Activated B cell treated with CpG ODN at 0.5 μM for 24 hours (primary cell): Measurements from ENCODE around the gene NTRK1. TPM values are rescaled to one million over a fixed set of nuclear protein-coding genes. Genes with fewer than 3 reads are reported as not detected.

ENCODE experiments used
- ATAC-seq: fragments of 200-7000 bp; cut with Tn5 transposase; one replicate; pipeline ENCODE4 v1.10.0; 2021; ENCODE audit warnings: low read depth, mild to moderate bottlenecking, moderate library complexity
- CTCF ChIA-PET: fragments of 350-600 bp; sonication (Branson Sonifier 250); formaldehyde crosslinking; loops from one replicate; lab custom pipeline; 2021; ENCODE audit warnings: antibody characterized with exemption; lab: Charles Lee
- POLR2A ChIA-PET: fragments of 350-600 bp; sonication (Branson Sonifier 250); formaldehyde crosslinking; loops from one replicate; lab custom pipeline; 2021; ENCODE audit warnings: antibody characterized with exemption; lab: Charles Lee
- DNase-seq: peaks from one replicate; pipeline ENCODE4 v3.0.0; 2022
- H3K27ac Mint-ChIP-seq: one replicate; pipeline ENCODE4 v1.8.0; 2020; ENCODE audit warnings: mixed read lengths
- H3K27me3 Mint-ChIP-seq: one replicate; pipeline ENCODE4 v1.8.0; 2021; ENCODE audit warnings: mixed read lengths
- H3K36me3 Mint-ChIP-seq: one replicate; pipeline ENCODE4 v1.8.0; 2021; ENCODE audit warnings: low read depth, mixed read lengths
- H3K4me1 Mint-ChIP-seq: one replicate; pipeline ENCODE4 v1.8.0; 2021; ENCODE audit warnings: mixed read lengths
- H3K4me3 Mint-ChIP-seq: one replicate; pipeline ENCODE4 v1.8.0; 2020; ENCODE audit warnings: mild to moderate bottlenecking, mixed read lengths
- H3K9me3 Mint-ChIP-seq: one replicate; pipeline ENCODE4 v1.8.0; 2020; ENCODE audit warnings: mixed read lengths
- intact Hi-C: fragments of 100-400 bp; cut with micrococcal nuclease; formaldehyde crosslinking; loops from one replicate; pipeline ENCODE4 v1.15.1; 2024
- total RNA-seq: library from RNA; stranded (reverse); gene quantifications from 2 replicates; pipeline ENCODE4 v1.2.3, GENCODE V29; 2022
- TF ChIP-seq, protein P1 (sequence below): fragments of 200-600 bp; IDR thresholded peaks from one replicate; pipeline ENCODE4 v1.8.0; 2022; ENCODE audit warnings: antibody characterized with exemption, mild to moderate bottlenecking

NTRK1 gene
- total RNA-seq, 1 donor from 2014 or later, result 0.11 TPM

DNA sequence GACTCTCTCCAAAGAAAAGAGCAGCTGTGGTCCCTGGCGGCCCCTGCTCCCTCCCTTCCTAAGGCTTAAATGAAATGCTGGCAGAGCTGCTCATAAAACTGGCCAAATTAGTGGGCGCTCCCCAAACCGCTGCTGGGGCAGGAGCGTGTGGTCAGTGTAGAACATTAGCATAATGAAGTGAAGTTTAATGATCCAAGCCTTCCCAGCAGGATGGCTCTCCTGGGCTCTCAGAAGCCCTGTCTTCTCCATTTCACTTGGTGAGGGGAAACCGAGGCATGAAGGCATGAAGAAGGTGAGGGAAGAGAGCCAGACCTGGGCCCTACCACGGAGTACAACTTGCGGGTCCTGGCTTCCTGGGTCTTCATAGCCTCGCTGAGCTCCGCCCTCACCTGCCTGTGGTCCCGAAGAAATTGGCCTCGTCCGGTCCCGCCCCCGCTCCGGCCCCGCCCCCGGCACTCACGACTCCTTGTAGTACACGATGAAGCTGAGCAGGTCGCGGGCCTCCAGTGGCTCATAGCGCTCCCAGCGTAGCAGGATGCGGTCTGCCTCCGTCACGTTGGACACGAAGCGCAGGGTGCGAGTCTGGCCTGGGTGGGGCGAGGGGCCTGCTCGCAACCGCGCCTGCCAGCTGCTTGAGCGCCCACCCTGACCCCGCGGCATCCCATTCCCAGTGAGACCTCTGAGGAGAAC lies 12.1 kb upstream of the NTRK1 start:
- no peaks in the 10 kb centered on the region for H3K36me3 Mint-ChIP-seq
- peaks cover 73% of the 10 kb centered on the region for H3K27me3 Mint-ChIP-seq
- no peak for DNase-seq
- no peaks in the 10 kb centered on the region for H3K9me3 Mint-ChIP-seq
- peaks cover 19% of the 10 kb centered on the region for H3K4me1 Mint-ChIP-seq
- intact Hi-C loops, result no loop called here
- POLR2A ChIA-PET, result no interaction called here
- CTCF ChIA-PET, result interaction anchor here (1.2 kb wide), 1 partner anchor 10 kb away, joined by 5 read pairs; no protein-coding TSS in a partner anchor
- ATAC-seq, result peak; percentile 21
- no peak overlapping the region for H3K4me3 Mint-ChIP-seq
- TF ChIP-seq, protein P1, sequence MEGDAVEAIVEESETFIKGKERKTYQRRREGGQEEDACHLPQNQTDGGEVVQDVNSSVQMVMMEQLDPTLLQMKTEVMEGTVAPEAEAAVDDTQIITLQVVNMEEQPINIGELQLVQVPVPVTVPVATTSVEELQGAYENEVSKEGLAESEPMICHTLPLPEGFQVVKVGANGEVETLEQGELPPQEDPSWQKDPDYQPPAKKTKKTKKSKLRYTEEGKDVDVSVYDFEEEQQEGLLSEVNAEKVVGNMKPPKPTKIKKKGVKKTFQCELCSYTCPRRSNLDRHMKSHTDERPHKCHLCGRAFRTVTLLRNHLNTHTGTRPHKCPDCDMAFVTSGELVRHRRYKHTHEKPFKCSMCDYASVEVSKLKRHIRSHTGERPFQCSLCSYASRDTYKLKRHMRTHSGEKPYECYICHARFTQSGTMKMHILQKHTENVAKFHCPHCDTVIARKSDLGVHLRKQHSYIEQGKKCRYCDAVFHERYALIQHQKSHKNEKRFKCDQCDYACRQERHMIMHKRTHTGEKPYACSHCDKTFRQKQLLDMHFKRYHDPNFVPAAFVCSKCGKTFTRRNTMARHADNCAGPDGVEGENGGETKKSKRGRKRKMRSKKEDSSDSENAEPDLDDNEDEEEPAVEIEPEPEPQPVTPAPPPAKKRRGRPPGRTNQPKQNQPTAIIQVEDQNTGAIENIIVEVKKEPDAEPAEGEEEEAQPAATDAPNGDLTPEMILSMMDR, result no peak
- no peak overlapping the region for H3K27ac Mint-ChIP-seq

DNA sequence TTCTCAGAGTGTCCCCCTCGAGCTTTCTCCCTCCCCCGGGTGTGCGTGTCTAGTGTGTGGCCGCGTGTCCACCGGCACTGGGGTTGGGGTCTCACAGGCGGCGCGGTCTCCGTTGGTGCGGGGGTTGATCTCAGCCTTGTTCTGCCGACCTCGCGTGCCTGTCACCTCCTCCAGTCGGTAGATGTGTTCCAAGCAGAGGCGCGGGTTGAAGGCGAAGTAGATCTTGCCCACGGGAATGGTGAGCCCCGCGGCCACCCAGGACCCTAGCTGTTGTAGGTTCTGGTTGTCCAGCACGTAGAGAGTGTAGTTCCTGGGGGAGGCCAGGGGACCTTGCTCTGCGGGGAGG lies 11.5 kb upstream of the NTRK1 start:
- Mint-ChIP-seq H3K4me1 (peaks cover 19% of the 10 kb centered on the region), H3K9me3 (no peaks in the 10 kb centered on the region), H3K27ac (no peak overlapping the region), H3K27me3 (peaks cover 72% of the 10 kb centered on the region), H3K36me3 (no peaks in the 10 kb centered on the region), H3K4me3 (no peak overlapping the region)
- CTCF ChIA-PET, result no interaction called here
- POLR2A ChIA-PET, result no interaction called here
- ATAC-seq (no peak), DNase-seq (no peak)
- intact Hi-C loops, result no loop called here
- TF ChIP-seq, protein P1, result no peak

DNA sequence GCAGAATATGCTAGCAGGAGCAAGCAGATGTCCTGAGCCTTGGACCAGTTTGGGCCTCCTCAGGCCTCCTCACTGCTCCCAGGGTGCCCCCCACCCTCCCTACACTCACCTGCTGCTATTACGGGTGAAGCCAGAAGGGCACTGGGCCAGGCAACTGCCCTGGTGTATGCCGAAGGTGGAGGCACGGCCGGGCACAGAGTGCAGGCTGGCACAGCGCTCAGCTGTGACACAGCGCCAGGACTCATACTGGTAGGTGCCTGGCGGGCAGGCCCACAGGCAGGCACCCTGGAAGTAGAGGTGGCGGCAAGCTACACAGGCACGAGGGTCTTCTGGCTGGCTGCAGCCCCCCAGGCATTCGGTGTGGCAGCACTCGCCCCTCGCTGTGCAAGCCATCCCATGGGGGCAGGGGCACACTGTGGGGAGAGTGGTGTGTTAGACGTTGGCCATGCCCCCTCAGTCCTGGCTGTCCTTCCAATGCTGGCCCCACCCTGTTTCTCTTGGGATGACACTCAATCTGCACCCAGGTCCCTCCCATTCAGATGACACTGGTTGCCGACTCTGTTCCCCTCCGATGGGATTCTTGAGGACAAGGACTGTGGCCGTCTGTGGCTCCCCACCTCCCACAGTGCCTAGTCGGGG lies 8.8 kb upstream of the NTRK1 start:
- no peak for ATAC-seq

DNA sequence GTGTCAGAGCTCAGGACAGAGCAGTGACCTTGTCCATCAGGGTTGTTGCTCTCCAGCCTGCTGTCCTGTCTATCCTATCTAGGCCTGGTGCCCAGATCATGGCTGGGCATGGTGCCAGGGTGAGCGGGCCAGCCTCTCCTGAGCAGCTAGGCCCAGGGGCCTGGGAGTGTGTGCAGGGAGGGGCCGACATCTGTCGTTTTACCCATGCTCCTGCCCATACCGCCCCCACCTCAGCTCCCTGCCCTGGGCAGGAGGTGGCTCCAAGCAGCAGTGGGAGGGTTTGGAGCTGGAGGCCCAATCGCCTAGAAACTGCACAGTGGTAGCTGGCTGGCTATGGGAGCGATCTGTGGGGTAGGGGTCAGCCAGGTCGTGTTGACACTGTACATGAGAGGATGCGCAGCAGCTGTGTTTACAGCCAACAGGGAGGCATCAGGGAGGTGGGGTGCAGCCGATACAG lies 8.2 kb upstream of the NTRK1 start:
- Mint-ChIP-seq H3K4me1 (peaks cover 7% of the 10 kb centered on the region), H3K4me3 (no peak overlapping the region), H3K27me3 (peaks cover 56% of the 10 kb centered on the region), H3K27ac (no peak overlapping the region), H3K36me3 (no peaks in the 10 kb centered on the region), H3K9me3 (no peaks in the 10 kb centered on the region)
- ATAC-seq (no peak), DNase-seq (no peak)
- intact Hi-C loops, result no loop called here
- POLR2A ChIA-PET, result interaction anchor here (0.6 kb wide), 1 partner anchor 96 kb away, joined by 4 read pairs; no protein-coding TSS in a partner anchor
- TF ChIP-seq, protein P1, result no peak
- CTCF ChIA-PET, result interaction anchor here (1.1 kb wide), 1 partner anchor 163 kb away, joined by 3 read pairs; no protein-coding TSS in a partner anchor

More for the DNA sequence above, 8.8 kb upstream of the NTRK1 start:
- ChIA-PET CTCF (no interaction called here), POLR2A (no interaction called here)
- TF ChIP-seq, protein P1, result no peak
- intact Hi-C loops, result no loop called here
- Mint-ChIP-seq H3K27me3 (peaks cover 58% of the 10 kb centered on the region), H3K36me3 (no peaks in the 10 kb centered on the region), H3K4me3 (no peak overlapping the region), H3K4me1 (peaks cover 7% of the 10 kb centered on the region), H3K27ac (no peak overlapping the region), H3K9me3 (no peaks in the 10 kb centered on the region)
- DNase-seq, result no peak

DNA sequence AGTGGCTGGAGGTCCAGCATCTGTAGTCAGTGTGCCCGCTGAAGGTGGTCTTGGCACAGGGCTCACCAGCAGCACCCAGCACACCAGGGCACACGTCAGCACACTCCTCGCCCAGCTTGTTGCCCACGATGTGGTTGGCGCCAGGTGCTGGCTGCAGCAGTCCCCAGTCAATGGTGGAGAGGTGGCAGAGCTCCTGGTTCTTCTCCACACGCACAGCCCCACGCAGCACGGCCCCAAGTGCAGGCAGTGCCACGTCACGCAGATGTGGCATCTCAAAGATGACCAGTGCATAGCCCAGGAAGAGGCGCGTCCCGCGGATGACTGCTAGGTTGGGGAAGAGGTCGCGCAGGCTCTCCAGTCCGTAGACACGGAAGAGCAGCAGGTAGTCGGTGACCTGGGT lies 6.9 kb upstream of the NTRK1 start:
- no peaks in the 10 kb centered on the region for H3K9me3 Mint-ChIP-seq
- no peak overlapping the region for H3K4me3 Mint-ChIP-seq
- H3K36me3 Mint-ChIP-seq, result no peaks in the 10 kb centered on the region
- H3K4me1 Mint-ChIP-seq, result peaks cover 7% of the 10 kb centered on the region
- H3K27me3 Mint-ChIP-seq, result peaks cover 58% of the 10 kb centered on the region
- intact Hi-C loops, result no loop called here
- DNase-seq (no peak), ATAC-seq (no peak)
- no peak overlapping the region for H3K27ac Mint-ChIP-seq
- CTCF ChIA-PET, result no interaction called here
- POLR2A ChIA-PET, result no interaction called here
- TF ChIP-seq, protein P1, result no peak
